ENCODE results near the gene HPS4.

GRCh38 chr22:26416670-26417276, 66.8 kb downstream of the HPS4 start:
- no peak for TF ChIP-seq SP1 (IDR thresholded peaks at IDR 0.05)
- TF ChIP-seq FOXM1 (IDR thresholded peaks at IDR 0.05; ENCODE audit: borderline replicate concordance): no peak
- no peak for TF ChIP-seq BHLHE40 (IDR thresholded peaks at IDR 0.05; ENCODE audit: borderline replicate concordance)
- no peak for TF ChIP-seq NFRKB (IDR thresholded peaks at IDR 0.05)
- no peak for TF ChIP-seq ELF4 (IDR thresholded peaks at IDR 0.05)
- TF ChIP-seq FOXA1 (IDR thresholded peaks at IDR 0.05): no peak
- no peak for TF ChIP-seq L3MBTL2 (conservative IDR thresholded peaks at IDR 0.05)
- TF ChIP-seq SUZ12 (IDR thresholded peaks at IDR 0.05): no peak
- TF ChIP-seq LEF1 (IDR thresholded peaks at IDR 0.05; ENCODE audit: borderline replicate concordance): no peak
- TF ChIP-seq FOXK2 (IDR thresholded peaks at IDR 0.05): no peak
- TF ChIP-seq HDGF (IDR thresholded peaks at IDR 0.05; ENCODE audit: borderline replicate concordance): no peak
- no peak for TF ChIP-seq TARDBP (IDR thresholded peaks at IDR 0.05)

All from HEK293T (cell line).